ENCODE results near the gene MEIS1.

Gene MEIS1

DNA sequence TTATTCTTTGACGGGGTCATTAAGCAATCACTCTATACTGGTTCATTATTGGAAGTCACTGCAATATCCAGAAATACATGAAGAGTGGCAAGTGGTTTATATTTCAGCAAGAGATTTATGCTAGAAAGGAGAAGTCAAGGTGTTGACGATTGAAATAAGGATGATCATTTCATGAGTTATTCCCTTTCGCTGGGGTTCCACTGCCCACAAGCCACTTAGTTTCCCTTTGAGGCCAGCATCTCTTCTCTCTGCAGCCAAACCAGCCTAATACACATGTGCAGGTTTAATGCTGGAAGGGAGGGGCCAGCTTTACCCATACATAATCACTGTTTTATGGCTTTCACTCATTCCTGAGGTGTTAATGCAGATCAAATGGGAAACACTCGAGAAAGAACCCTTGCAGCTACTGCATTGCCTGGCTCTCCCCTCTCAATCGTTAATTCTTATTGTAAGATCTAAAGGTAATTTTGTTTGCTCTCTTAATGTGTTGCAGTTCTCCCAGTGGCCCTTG lies 108.4 kb downstream of the MEIS1 start:
- TF ChIP-seq CTCF (IDR thresholded peaks at IDR 0.05; ENCODE audit: low read depth, low read length, missing control alignments): no peak
- DNase-seq (ENCODE audit: extremely low read depth, low read depth): no peak
- no peak overlapping the region for H3K4me3 ChIP-seq (replicated peaks; ENCODE audit: low read depth, low read length)

DNA sequence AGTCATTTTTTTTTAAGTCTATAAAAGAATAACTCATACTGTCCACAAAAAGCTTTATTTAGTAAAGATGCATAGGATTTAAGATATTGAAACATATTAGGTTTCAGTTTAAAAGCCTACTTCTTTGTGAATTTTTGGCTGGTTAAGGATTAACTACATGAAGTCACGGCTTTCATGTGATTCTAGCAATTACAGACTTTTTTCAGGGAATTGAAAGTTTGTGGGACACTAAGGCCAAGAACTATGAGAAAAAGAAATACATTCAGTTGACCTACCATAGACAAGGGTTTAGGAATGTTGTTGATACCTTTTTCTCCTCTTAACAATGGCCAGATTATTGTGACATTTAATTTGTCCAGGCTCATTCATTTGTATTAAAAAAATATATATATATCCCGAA lies 109.3 kb downstream of the MEIS1 start:
- no peak overlapping the region for H3K4me3 ChIP-seq (replicated peaks; ENCODE audit: low read depth, low read length)
- no peak for DNase-seq (ENCODE audit: extremely low read depth, low read depth)
- TF ChIP-seq CTCF (IDR thresholded peaks at IDR 0.05; ENCODE audit: low read depth, low read length, missing control alignments): no peak

GRCh38 chr2:66545258-66545657 lies 110.3 kb downstream of the MEIS1 start:
- TF ChIP-seq CTCF (IDR thresholded peaks at IDR 0.05; ENCODE audit: low read depth, low read length, missing control alignments): no peak

DNA sequence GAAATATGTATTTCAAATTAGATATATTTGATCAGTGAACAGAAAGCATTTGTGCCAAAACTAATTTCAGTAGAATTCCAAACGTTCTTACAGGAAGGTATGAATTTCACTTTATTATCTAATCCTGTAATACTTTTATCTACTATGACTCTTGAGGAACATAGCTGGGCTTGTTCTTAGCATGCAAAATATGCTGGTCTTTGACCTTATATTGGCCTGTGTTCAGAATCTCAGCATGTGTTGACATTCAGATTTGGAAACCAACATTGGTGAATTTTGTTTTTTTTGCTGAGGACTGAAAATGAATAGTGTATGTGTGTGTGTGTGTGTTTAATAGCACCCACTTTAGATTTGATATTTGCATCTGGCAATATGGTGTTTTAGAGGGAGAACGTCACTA lies 112.2 kb downstream of the MEIS1 start:
- DNase-seq (ENCODE audit: extremely low read depth, low read depth): no peak
- H3K4me3 ChIP-seq (replicated peaks; ENCODE audit: low read depth, low read length): no peak overlapping the region
- no peak for TF ChIP-seq CTCF (IDR thresholded peaks at IDR 0.05; ENCODE audit: low read depth, low read length, missing control alignments)

More at GRCh38 chr2:66545258-66545657, 110.3 kb downstream of the MEIS1 start:
- no peak for DNase-seq (ENCODE audit: extremely low read depth, low read depth)
- H3K4me3 ChIP-seq (replicated peaks; ENCODE audit: low read depth, low read length): no peak overlapping the region

DNA sequence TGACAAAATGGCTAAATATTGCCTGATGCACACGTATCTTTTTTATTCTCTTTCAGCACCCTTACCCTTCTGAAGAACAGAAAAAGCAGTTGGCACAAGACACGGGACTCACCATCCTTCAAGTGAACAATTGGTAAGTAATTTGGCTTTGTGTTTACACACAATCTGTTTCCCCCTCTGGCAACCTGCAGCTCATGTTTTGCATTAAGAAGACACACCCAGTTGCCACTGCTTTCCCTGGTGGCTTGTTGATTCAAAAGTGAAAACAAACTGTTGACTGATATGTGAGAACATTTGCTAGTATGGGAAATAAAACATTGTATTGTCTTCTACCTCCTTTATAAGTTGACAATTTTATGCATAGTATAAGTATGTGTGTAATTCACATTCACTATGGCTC lies 113.0 kb downstream of the MEIS1 start:
- no peak for DNase-seq (ENCODE audit: extremely low read depth, low read depth)
- TF ChIP-seq CTCF (IDR thresholded peaks at IDR 0.05; ENCODE audit: low read depth, low read length, missing control alignments): no peak
- no peak overlapping the region for H3K4me3 ChIP-seq (replicated peaks; ENCODE audit: low read depth, low read length)

- H3K4me3 ChIP-seq (replicated peaks; ENCODE audit: low read depth, low read length): no peak overlapping the region
- DNase-seq (ENCODE audit: extremely low read depth, low read depth): no peak
- TF ChIP-seq CTCF (IDR thresholded peaks at IDR 0.05; ENCODE audit: low read depth, low read length, missing control alignments): no peak
Measured at GRCh38 chr2:66548422-66548821, 113.5 kb downstream of the MEIS1 start.

- H3K4me3 ChIP-seq (replicated peaks; ENCODE audit: low read depth, low read length): no peak overlapping the region
- TF ChIP-seq CTCF (IDR thresholded peaks at IDR 0.05; ENCODE audit: low read depth, low read length, missing control alignments): no peak
- no peak for DNase-seq (ENCODE audit: extremely low read depth, low read depth)
Measured at GRCh38 chr2:66550826-66551225, 115.9 kb downstream of the MEIS1 start.
